ENCODE results near the gene RALB.
A peak's percentile ranks its signal among the peaks of the same experiment; 100 is the strongest.
"Not testable (repeated sequence)": the region's sequence is repeated elsewhere in the genome, so short reads cannot be mapped to it uniquely, and the experiment has no call there.

Gene RALB

GRCh38 chr2:120243875-120244553 lies 8.6 kb upstream of the RALB start:
- peak; percentile 50 for DNase-seq

GRCh38 chr2:120244656-120245519 lies 7.8 kb upstream of the RALB start:
- no peak for DNase-seq

- DNase-seq: peak; percentile 93
Observed at GRCh38 chr2:120245520-120246332, 6.9 kb upstream of the RALB start.

GRCh38 chr2:120246546-120247300 lies 5.9 kb upstream of the RALB start:
- DNase-seq: peak; percentile 5

GRCh38 chr2:120247851-120248250 lies 4.8 kb upstream of the RALB start:
- DNase-seq: no peak

GRCh38 chr2:120250640-120251039 lies 2.0 kb upstream of the RALB start:
- DNase-seq: no peak

- DNase-seq: no peak
Observed at GRCh38 chr2:120251078-120251477, 1.6 kb upstream of the RALB start.

GRCh38 chr2:120251880-120252224 lies 800 bp upstream of the RALB start:
- DNase-seq: no peak

- peak; percentile 69 for DNase-seq
Observed at GRCh38 chr2:120253021-120253882, 600 bp downstream of the RALB start.

GRCh38 chr2:120254178-120254577 lies 1.5 kb downstream of the RALB start:
- DNase-seq: no peak

- no peak for DNase-seq
Observed at GRCh38 chr2:120255071-120255470, 2.4 kb downstream of the RALB start.

- DNase-seq: no peak
Observed at GRCh38 chr2:120255986-120256650, 3.5 kb downstream of the RALB start.

GRCh38 chr2:120256651-120257000 lies 4.0 kb downstream of the RALB start:
- DNase-seq: no peak

- peak; percentile 37 for DNase-seq
Observed at GRCh38 chr2:120257522-120257921, 4.9 kb downstream of the RALB start.

GRCh38 chr2:120258196-120258595 lies 5.5 kb downstream of the RALB start:
- no peak for DNase-seq

- not testable (repeated sequence) for DNase-seq
Observed at GRCh38 chr2:120259939-120260338, 7.3 kb downstream of the RALB start.

GRCh38 chr2:120260736-120261135 lies 8.1 kb downstream of the RALB start:
- DNase-seq: no peak

GRCh38 chr2:120261387-120262006 lies 8.8 kb downstream of the RALB start:
- DNase-seq: no peak

GRCh38 chr2:120262150-120262549 lies 9.5 kb downstream of the RALB start:
- DNase-seq: no peak

GRCh38 chr2:120262761-120263428 lies 10.2 kb downstream of the RALB start:
- no peak for DNase-seq

Data from NCI-H69 (cell line).